ENCODE data around the gene PTPN1.
"Not testable (repeated sequence)": the region's sequence is repeated elsewhere in the genome, so short reads cannot be mapped to it uniquely, and the experiment has no call there.

Gene PTPN1

DNA sequence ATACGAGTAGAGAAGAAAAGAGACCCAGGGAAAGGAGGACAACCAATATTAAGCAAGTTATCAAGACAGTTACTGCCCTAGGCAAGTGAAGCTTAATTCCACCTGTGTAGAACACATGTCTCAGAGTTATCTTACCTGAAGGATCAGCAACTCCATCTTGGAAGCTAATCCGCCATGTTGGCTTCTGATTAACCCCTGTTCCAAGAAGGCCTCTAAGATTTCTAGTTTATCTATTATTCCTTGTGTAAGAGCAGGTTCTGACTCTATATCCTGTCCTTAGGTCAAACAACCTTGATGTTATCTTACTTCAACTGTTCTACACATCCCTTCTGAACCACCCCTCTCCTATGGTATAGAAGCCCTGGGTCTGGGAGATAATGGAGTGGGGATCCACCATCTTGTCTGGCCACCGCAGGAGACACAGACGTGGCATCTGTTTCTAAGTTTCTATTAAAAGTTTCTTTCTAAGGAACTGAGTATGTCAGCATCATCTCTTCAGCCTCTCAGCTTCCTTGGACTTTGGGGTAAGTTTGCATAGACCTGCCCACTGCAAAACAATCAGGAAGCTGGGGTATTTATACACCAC is 27.7 kb upstream of the PTPN1 start:
- no peak for DNase-seq

DNA sequence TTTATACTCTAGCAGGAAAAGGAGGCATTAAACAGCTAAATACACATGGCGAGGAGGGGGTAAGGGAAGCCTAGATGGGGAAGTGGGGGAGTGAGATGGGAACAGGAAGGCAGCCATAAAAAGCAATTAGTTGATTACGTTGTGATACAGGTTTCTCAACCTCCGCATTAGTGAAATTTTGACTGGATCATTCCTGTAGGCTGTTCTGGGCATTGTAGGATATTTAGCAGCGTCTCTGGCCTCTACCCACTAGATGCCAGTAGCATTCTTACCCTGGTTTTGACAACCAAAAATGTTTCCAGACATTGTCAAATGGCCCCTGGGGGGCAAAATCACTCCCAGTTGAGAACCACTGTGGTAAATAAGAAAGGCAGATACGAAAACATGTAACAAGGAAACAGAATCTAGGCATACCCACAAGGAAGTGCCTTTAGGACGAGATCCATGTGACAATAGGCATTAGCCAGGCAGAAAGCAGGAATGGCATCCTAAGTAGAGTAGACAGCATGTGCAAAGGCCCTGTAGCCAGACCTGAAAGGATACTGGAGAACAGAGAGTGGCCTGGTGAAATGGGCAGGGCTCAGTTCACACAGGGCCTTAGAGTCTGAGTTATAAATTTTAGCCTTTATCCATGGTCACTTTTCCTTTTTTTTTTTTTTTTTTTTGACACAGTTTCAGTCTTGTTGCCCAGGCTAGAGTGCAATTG is 25.8 kb upstream of the PTPN1 start:
- no peak for DNase-seq

DNA sequence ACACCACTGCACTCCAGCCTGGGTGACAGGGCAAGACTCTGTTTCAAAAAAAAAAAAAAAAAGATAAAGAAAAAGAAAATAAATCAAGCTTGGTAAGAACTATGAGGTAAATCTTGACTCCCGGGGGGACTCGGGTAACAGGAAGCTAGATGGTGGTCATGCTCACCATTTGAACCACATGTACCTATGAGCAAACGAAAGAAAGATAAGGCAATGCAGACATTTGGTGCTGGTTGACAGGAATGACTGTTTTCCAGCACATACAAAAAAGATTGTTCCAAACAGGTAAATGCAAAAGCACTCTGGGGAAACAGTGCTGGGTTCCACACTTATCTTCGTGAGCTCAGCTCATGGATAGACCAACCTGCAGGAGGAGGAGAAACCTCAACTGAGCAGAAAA is 22.8 kb upstream of the PTPN1 start:
- no peak for DNase-seq

DNA sequence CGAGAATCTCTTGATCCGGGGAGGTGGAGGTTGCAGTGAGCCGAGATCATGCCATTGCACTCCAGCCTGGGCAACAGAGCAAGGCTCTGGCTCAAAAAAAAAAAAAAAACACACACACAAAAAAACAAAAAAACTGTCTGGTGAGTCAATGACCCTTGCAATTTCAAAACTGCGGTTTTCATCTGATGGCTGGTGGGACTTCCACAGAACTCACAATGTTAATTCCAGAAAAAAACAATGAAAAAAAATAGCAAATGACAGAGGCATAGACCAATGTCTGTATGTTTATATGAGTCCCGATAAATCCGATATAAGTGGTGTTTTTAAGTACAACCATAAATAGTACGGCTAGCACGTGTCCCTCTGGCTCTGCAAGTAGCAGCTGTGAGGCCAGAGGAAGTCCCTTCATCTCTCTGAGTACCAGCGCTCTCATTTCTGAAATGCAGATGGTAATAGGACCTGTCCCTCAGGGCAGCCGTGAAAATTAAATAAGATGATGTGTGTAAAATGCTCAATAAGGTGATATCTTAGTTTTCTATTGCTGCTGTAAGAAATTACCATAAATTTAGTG is 21.9 kb upstream of the PTPN1 start:
- no peak for DNase-seq

DNA sequence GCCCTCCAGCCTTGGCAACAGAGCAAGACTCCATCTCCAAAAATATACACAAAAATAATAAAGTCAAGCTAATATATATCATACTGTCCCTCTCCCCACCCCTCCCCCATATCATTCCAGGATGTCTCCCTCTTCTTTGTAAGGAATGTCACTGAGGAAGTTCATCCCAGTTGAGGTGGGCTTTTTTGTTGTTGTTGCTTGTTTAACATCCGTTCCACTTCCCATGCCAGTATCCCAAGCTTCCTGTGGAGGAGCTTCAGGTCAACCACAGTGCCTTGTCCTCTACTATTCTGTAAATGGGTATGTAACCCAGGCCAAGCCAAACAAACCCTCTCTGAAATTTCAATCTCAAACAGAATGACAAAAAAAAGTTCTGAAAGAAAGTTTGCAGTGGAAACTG is 19.0 kb upstream of the PTPN1 start:
- DNase-seq: no peak

DNA sequence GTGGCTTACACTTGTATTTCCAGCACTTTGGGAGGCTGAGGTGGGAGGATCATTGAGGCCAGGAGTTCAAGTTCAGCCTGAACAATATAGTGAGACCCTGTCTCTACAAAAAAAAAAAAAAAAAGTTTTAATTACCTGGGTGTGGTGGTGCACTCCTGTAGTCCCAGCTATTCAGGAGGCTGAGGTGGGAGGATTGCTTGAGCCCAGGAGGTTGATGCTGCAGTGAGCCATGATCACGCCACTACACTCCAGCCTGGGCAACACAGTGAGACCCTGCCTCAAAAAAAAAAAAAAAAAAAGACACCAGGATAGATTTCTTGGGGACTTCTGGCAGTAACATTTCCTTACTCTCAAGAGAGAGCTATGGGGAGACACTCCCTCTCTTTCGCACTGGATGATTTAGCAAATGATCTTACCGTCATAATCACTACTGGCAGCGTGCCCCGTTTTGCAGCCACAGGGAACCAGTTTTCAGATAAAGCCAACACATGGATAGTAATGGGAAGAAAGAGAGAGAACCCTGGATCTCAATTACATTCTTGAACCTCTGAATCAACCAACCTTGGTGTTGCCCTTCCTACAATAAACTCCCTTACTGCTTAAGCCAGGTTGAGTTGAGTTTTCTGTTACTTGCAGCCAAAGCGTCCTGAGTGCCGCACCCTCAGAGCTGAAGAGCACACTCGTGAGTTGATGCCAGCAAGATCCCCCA is 18.1 kb upstream of the PTPN1 start:
- DNase-seq: no peak

DNA sequence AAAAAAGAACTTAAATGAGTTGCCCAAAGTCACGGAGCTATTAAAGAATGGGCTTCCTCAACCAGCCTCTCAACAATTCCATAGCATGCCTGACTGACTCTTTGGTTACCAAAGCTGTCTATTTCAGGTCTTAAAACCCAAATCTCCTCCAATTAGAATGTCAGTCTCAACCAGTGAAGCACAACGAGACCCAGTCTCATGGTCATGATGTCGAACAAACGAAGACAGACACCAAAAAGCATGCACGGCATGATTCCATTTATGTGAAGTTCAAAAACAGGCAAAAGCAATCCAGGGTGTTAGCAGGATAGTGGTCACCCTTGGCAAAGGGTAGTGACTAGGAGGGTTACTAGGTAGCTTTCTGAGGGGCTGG is 16.3 kb upstream of the PTPN1 start:
- no peak for DNase-seq

DNA sequence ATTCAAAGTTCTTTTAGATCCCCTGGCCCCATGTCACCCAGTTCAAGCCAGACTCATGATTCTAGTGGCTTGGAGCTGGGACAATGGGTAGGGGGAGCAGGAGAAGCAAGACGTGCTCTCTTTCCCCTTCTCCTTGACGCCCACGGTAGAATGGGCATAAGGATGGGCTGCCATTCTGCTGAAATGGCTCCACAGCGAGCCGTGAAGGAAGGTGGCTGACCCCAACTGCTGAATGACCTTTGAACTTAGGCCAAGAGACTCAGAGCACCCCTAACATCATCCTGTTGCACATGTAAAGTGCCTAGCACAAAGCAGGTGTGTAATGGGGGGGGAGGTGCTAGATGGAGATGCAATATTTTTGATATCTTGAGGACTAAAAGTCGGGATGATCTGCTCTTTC is 15.8 kb upstream of the PTPN1 start:
- no peak for DNase-seq

DNA sequence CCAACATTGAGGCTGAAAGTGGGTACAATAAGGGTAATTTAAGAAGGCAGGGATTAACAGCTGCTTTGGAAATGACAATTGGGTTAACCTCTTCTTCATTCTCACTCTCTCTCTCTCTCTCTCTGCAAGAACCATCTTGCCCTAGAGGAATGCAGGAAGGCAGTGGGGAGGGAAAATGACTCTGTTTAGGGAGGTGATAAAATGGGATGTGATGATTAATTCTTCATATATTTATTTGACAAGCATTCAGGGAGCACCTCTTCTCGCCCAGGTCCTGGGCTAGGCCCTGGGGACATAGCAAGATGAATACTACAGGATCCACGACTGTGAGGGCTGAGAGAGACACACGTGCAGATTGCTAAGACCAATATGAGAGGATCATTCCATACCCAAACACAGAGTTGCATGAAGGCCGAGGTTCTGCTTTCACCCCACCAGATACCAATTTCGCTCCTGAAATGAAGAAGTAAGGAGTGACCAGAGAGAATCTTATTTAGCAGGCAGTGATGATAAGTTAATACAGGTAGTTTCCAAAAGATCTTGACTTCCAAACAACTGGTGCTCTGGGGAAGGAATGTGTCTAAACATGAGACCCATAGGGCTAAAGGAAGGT is 13.3 kb upstream of the PTPN1 start:
- no peak for DNase-seq

DNA sequence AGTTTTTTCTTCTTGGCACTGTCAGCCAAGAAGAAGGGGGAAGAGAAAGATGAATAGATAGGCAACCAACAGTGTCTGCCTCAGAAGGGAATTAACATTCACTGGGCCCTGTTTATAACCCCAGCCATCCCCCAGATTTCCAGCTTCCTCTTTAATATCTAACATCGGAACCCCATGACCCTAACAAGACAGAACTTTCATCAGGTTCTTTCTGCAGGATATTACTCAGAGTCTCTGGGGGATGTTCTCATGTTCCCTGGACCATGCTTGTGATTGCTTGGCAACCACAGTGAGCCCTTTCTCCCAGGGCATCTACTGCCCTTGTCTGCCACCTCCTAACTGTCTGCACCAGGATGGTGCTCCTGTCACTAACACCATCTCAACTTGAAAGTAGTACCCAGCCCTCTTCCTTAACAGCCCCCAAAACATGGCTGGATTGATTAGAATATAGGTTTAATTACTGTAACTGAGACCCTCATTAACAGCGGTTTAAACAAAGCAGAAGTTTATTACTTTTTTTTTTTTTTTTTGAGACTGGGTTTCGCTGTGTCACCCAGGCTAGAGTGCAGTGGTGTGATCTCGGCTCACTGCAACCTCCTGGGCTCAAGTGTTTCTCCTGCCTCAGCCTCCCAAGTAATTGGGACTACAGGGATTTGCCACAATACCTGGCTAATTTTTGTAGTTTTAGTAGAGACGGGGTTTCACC is 12.0 kb upstream of the PTPN1 start:
- no peak for DNase-seq

DNA sequence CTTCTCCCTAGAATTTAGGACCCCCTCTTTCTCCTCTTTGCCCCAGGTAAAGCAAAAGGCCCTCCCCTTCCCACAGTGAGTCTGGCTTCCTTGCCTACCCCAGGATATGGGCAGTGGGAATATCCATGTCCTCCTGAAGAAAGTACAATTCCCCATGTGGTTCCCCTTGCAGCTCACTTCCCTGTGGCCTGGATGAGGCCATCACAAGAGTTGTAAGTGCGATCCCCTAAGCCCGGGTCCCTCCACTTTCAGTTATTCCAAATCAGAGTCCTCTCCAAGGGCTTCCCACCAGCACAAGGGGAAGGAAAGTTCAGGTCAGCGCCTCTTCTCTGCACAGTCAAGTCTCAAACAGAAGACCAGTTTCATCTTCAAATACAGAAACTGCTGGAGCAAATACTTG is 10.2 kb upstream of the PTPN1 start:
- no peak for DNase-seq

DNA sequence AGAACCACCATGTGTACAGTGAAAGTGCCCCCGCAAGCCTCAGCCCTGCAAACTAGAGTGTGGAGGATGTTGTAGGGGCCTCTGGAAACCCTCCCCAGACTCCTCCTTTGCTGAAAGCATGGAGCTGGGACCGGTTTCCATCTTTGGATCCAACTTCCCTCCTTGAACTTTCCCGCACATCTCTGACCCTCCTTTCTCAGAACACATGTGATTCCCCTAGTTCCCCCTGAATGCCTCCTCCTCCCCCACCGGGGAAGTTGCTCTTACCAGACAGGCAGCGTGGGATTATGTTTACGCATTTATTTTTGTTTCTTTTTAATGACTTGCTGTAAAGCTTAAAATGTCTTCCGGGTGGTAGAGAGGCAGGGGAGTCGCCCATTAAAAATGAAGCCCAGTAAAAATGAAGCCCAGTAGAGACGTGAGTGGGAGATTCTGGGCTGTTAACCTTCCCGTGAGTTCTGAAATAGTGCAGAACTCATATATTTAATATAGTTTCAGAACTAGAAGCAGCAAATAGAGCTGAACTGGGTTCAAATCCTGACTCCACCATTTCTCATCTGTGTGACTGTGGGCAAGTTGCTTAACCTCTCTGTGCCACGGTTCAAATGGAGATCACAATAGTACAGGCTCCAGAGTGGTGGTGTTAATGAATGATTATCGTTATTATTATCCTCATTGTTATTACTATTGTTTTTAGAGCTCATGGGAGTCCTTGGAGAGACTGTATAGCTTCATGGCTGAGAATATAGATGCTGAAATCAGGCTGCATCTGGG is 8.0 kb upstream of the PTPN1 start:
- no peak for DNase-seq

DNA sequence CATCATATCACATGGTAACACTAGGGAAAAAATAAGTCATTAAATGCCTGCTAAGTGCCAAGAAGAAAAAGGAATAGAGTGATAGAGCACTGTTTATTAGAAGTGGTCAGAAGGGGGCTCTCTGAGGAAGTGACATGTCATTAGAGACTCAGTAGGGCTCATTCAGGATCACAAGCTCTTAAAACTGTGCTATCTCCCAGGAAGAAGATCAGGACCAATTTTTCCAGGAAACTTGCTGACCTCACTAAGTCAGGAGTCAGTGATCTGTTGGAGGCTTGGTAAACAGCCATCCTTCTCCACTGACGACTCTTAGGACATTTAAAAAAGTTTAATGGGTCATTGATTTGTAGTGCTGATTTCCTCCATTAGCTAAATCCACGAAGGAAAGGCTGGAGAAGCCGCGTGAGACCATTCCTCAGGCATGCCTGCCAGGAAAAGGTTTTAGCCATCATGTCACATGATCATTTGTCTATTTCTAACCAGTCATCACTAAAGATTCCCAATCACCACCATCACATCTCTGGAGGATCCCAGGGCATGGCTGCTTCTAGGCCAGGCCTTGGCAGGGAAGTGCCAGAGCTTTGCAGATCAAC is 5.9 kb upstream of the PTPN1 start:
- no peak for DNase-seq

DNA sequence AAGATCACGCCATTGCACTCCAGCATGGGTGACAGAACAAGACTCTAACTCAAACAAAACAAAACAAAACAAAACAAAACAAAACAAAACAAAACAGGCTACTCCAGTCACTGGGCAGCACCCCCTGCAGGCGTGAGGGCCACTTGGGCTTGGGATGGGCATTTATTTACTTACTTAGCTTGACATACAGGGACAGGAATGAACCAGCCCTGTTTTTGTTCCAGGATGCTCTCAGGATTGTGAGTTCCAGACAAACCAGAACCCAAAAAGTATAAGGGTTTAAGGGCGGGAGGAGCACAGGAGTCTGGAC is 4.0 kb upstream of the PTPN1 start:
- no peak for DNase-seq

DNA sequence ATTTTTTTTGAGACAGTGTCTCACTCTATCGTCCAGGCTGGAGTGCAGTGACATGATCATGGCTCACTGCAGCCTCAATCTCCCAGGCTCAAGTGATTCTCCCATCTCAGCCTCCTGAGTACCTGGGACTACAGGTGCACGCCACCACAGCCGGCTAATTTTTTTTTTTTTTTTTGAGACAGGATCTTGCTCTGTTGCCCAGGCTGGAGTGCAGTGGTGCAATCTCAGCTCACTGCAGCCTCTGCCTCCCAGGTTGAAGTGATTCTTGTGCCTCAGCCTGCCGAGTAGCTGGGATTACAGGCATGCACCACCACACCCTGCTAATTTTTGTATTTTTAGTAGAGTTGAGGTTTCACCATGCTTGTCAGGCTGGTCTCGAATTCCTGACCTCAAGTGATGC is 2.4 kb upstream of the PTPN1 start:
- DNase-seq: not testable (repeated sequence)

DNA sequence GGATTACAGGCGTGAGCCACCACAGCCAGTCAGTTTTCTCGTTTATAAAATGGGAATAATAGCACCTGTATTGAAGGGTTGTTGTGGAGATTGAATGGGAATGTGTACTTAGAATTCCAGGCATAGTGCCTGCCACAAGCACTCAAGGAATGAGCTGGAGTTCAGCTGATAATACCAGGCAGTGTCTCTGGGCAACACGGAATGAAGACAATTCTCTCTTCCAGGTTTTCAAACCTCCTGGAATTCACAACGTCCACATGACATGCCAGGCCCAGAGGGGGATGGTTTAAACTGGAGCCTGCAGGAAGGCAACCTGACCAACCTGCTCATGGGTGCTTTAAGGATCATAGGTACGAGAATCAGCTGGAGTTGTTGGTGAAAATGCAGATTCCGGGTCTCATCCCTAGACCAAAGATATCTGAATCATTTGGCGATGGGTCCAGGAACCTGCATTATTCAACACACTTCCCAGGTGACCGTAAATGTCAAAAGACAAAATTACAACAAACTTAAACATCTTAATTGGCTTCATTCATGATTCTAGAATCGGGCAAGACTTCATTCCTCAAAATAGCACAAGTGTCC is 1.9 kb upstream of the PTPN1 start:
- no peak for DNase-seq

DNA sequence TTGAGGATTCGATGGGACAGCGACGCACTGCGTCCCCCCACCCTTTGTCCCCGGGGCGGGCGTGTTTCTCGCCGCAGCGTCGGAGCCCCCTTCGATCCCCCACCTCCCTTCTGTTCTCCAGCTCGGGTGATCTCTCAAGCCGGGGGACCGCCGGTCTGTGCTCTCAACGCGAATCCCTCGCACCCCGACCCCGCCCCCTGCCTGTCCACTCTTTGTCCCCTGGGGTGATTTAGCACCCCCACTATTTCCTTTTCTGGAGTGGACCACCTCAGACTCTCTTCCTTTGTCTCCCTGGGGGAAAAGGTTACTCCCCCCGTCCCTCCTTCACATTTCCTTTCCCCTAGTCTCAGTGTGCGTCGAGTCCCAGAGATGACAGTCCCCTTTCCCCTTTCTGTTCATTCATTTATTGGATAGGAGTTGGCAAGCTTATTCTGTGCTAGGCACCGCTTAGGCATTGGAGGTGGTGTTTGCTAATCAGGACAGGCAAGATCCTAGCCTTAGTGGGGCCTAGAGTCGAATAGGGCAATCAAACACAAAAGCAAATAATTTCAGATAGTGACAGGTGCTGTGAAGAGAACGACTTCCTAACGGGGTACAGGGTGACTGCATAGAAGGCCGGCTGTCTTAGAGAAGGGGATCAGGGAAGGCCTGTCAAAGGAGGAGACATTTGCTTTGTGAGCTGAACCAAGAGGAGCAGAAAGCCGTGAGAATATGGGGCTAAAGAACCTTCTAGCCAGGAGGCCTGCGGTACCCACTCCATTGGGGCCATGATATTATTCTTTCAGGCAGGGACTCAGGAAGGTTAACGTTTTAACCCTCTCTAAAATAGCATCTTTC is 741 bp downstream of the PTPN1 start:
- DNase-seq: no peak

DNA sequence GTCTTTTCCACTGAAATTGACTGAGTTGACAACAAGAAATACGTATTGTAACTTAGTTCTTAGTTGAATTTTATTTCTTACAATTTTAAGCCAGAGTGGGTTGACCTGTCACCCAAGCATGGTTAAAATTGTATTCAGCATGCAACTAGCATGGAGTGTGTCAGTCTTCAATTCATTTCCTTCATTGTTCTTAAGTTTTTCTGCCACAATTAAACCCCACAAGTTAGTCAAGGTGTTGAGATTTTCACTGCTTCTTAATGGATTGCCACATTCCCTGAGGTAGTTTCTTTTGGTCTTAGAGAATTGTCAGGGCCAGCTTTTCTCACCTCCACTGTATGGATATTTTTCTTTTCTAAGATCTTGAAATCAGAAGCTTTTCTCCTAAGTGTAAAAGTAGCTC is 2.1 kb downstream of the PTPN1 start:
- DNase-seq: no peak

DNA sequence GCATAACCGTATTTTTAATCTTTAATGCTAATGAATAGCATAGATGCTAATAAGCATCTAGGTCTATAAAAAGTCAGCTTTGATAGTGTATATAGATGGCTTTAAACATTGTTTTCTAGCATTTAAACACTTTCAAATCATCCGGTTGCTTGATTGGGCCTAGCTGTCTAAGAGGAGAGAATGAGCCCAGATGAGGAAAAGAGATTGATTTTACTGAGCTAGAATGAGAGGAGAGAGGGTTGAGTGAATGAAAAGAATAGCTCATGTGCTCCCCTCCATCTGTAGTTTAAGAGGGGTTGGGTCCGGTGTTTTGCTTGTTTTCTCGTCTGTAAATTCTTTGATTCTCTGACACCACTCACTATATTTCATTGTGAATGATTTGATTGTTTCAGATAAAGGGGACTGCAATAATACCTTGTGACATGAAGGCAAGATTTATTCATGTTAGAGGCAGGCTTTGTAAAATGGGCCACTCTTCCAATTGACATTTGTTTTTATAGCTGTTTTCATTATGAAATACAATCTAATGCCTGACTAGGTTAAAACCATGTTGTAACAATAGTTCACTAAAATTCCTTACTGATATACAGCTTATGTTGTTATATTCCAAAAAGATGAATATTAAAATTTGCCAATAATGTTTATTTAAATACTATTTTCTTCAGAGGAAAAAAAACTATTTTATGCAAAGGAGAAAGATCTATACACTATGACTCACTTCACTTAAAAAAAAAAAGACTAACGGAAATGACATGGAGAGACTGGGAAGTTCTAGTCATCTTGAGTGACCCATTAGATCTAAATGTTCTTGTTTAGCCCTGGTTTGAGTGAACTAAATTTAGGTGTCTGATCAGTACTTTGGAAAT is 3.2 kb downstream of the PTPN1 start:
- no peak for DNase-seq

DNA sequence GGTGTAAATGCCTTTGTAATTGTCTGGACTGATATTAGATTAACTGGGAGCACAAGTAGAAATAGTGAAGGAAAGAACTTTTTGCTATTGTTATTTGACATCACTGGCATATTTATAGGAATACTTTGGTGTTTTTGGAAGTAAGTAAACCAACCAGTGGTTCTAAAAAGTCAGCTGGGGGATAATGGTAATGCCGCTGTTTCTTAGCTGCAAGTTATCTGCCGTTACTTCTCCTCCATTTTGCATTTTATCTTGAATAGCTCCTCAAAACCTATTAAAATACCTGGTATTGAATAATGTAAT is 3.8 kb downstream of the PTPN1 start:
- no peak for DNase-seq

All from activated CD4-positive, alpha-beta T cell treated with anti-CD3 and anti-CD28 coated beads, Interleukin-2, amount 50 U/mL, for 1 hour (primary cell).